Esophagus muscularis mucosa (tissue), 3 donors: ENCODE data around the gene FEZ2.

Experiments
- EP300 ChIP-seq: sonication (generic); formaldehyde crosslinking; IDR thresholded peaks from one replicate; pipeline ENCODE4 v1.6.1; 2017; ENCODE audit warnings: antibody characterized with exemption
- TF ChIP-seq, protein P1 (sequence below), 3 experiments: fragments of 200-600 bp in 2 of 3; fragments of 450-650 bp in 1 of 3; sonication (generic) in 2 of 3; IDR thresholded peaks; one replicate each; pipeline ENCODE4 v1.5.1; 2017 to 2019; ENCODE audit warnings: antibody characterized with exemption in 3 of 3, mild to moderate bottlenecking in 2 of 3, moderate library complexity in 1 of 3

DNA sequence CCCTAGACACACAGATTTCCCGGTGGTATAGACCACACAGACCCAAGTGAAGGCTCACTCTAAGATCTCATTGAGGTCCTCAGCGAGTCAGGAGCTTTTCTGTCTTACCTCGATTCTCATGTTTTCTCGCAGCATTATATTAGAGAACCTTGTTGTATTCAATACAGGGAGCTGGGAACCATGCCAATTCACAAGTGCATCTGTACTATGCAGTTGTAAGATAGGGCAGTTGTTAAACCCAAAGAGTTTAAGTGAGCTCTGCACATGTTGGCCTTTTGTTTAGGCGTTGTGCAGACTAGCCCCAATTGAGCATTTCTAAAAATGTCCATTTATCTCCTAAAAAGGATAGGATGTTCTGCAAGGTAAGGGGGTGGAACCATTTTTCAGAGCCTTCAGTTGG, 59.6 kb downstream of the FEZ2 start:
- TF ChIP-seq, protein P1, sequence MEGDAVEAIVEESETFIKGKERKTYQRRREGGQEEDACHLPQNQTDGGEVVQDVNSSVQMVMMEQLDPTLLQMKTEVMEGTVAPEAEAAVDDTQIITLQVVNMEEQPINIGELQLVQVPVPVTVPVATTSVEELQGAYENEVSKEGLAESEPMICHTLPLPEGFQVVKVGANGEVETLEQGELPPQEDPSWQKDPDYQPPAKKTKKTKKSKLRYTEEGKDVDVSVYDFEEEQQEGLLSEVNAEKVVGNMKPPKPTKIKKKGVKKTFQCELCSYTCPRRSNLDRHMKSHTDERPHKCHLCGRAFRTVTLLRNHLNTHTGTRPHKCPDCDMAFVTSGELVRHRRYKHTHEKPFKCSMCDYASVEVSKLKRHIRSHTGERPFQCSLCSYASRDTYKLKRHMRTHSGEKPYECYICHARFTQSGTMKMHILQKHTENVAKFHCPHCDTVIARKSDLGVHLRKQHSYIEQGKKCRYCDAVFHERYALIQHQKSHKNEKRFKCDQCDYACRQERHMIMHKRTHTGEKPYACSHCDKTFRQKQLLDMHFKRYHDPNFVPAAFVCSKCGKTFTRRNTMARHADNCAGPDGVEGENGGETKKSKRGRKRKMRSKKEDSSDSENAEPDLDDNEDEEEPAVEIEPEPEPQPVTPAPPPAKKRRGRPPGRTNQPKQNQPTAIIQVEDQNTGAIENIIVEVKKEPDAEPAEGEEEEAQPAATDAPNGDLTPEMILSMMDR (IDR thresholded peaks at IDR 0.05), result no peak
- TF ChIP-seq EP300, result no peak
